Calu3 (cell line): Measurements from ENCODE around the gene NTM. TPM values are rescaled to one million over a fixed set of nuclear protein-coding genes. Genes with fewer than 3 reads are reported as not detected.

Source experiments
- BruUV-seq: library from RNA; stranded (reverse); fragments of 400-500 nt; replicated peaks from 2 replicates; lab custom pipeline; 2021; lab: Mats Ljungman, UMichigan
- CTCF ChIA-PET: fragments of 300-600 bp; sonication (Branson Sonifier 250); formaldehyde crosslinking; loops from one replicate; lab custom pipeline; 2022; ENCODE audit warnings: antibody characterized with exemption; lab: Charles Lee
- DNase-seq: peaks from one replicate; pipeline ENCODE4 v3.0.0; 2022
- H3K27ac Mint-ChIP-seq: one replicate; pipeline ENCODE4 v1.8.0; 2022; ENCODE audit warnings: mixed read lengths; ENCODE audit not compliant: unreplicated experiment
- H3K27me3 Mint-ChIP-seq: one replicate; pipeline ENCODE4 v1.8.0; 2022; ENCODE audit warnings: mixed read lengths; ENCODE audit not compliant: unreplicated experiment
- H3K36me3 Mint-ChIP-seq: one replicate; pipeline ENCODE4 v1.8.0; 2022; ENCODE audit warnings: mild to moderate bottlenecking, moderate library complexity, mixed read lengths; ENCODE audit not compliant: insufficient read depth, unreplicated experiment
- H3K4me1 Mint-ChIP-seq: one replicate; pipeline ENCODE4 v1.8.0; 2022; ENCODE audit warnings: mild to moderate bottlenecking, low read depth, mixed read lengths; ENCODE audit not compliant: unreplicated experiment
- H3K4me3 Mint-ChIP-seq: one replicate; pipeline ENCODE4 v1.8.0; 2022; ENCODE audit warnings: mild to moderate bottlenecking, low read depth, moderate library complexity, mixed read lengths; ENCODE audit not compliant: unreplicated experiment
- H3K9me3 Mint-ChIP-seq: one replicate; pipeline ENCODE4 v1.8.0; 2022; ENCODE audit warnings: low read depth, mixed read lengths; ENCODE audit not compliant: unreplicated experiment
- CTCF ChIP-seq: fragments of 200-600 bp; IDR thresholded peaks from one replicate; pipeline ENCODE4 v1.8.0; 2022; ENCODE audit warnings: antibody characterized with exemption; ENCODE audit not compliant: unreplicated experiment
- intact Hi-C: fragments of 100-400 bp; cut with micrococcal nuclease; formaldehyde crosslinking; loops from one replicate; pipeline ENCODE4 v1.10.0; 2022; ENCODE audit not compliant: unreplicated experiment
- total RNA-seq: library from RNA; stranded (reverse); gene quantifications from 2 replicates; pipeline ENCODE4 v1.2.3, GENCODE V29; 2022

The NTM gene
- total RNA-seq, 1 experiment from 2014 or later: not detected

GRCh38 chr11:131802440-131803115, 432.2 kb downstream of the NTM start:
- no peaks in the 10 kb centered on the region for H3K36me3 Mint-ChIP-seq
- CTCF ChIA-PET: no interaction called here
- H3K27ac Mint-ChIP-seq: no peak overlapping the region
- no peaks in the 10 kb centered on the region for H3K27me3 Mint-ChIP-seq
- DNase-seq: no peak
- BruUV-seq: no TSS peak
- peaks cover 16% of the 10 kb centered on the region for H3K9me3 Mint-ChIP-seq
- TF ChIP-seq CTCF: no peak
- H3K4me3 Mint-ChIP-seq: no peak overlapping the region
- H3K4me1 Mint-ChIP-seq: no peaks in the 10 kb centered on the region
- intact Hi-C loops: no loop called here

GRCh38 chr11:131807876-131808275, 437.5 kb downstream of the NTM start:
- Mint-ChIP-seq H3K4me1 (no peaks in the 10 kb centered on the region), H3K27ac (no peak overlapping the region), H3K4me3 (no peak overlapping the region), H3K36me3 (no peaks in the 10 kb centered on the region), H3K9me3 (peaks cover 16% of the 10 kb centered on the region), H3K27me3 (no peaks in the 10 kb centered on the region)
- CTCF ChIA-PET: no interaction called here
- no TSS peak for BruUV-seq
- TF ChIP-seq CTCF: no peak
- no peak for DNase-seq
- intact Hi-C loops: no loop called here

GRCh38 chr11:131808470-131808869, 438.1 kb downstream of the NTM start:
- no peak for TF ChIP-seq CTCF
- intact Hi-C loops: no loop called here
- H3K4me3 Mint-ChIP-seq: no peak overlapping the region
- peaks cover 16% of the 10 kb centered on the region for H3K9me3 Mint-ChIP-seq
- no peaks in the 10 kb centered on the region for H3K27me3 Mint-ChIP-seq
- H3K36me3 Mint-ChIP-seq: no peaks in the 10 kb centered on the region
- DNase-seq: no peak
- H3K4me1 Mint-ChIP-seq: no peaks in the 10 kb centered on the region
- H3K27ac Mint-ChIP-seq: no peak overlapping the region
- BruUV-seq: no TSS peak
- CTCF ChIA-PET: no interaction called here

GRCh38 chr11:131809203-131809918, 438.9 kb downstream of the NTM start:
- CTCF ChIA-PET: no interaction called here
- Mint-ChIP-seq H3K27ac (no peak overlapping the region), H3K4me3 (no peak overlapping the region), H3K27me3 (no peaks in the 10 kb centered on the region), H3K4me1 (no peaks in the 10 kb centered on the region), H3K36me3 (no peaks in the 10 kb centered on the region), H3K9me3 (peaks cover 7% of the 10 kb centered on the region)
- DNase-seq: no peak
- intact Hi-C loops: no loop called here
- BruUV-seq: no TSS peak
- no peak for TF ChIP-seq CTCF
